GM21447 (cell line): Measurements from ENCODE around the gene MCAM.

ENCODE experiments used
- ATAC-seq: cut with Tn5 transposase; IDR thresholded peaks from one replicate; pipeline ENCODE4 v1.9.1; 2021; ENCODE audit not compliant: unreplicated experiment

Gene MCAM

GRCh38 chr11:119332111-119332765 lies 15.3 kb upstream of the MCAM start:
- no peak for ATAC-seq

GRCh38 chr11:119330237-119330636 lies 13.3 kb upstream of the MCAM start:
- ATAC-seq: no peak

- ATAC-seq: no peak
Measured at GRCh38 chr11:119329320-119329719, 12.4 kb upstream of the MCAM start.

- no peak for ATAC-seq
Measured at GRCh38 chr11:119324189-119324588, 7.3 kb upstream of the MCAM start.

GRCh38 chr11:119323532-119324033 lies 6.7 kb upstream of the MCAM start:
- ATAC-seq: no peak

- no peak for ATAC-seq
Measured at GRCh38 chr11:119322921-119323531, 6.1 kb upstream of the MCAM start.

GRCh38 chr11:119322360-119322739 lies 5.4 kb upstream of the MCAM start:
- no peak for ATAC-seq

GRCh38 chr11:119320776-119321524 lies 4.0 kb upstream of the MCAM start:
- ATAC-seq: peak; percentile 49

- no peak for ATAC-seq
Measured at GRCh38 chr11:119320240-119320775, 3.4 kb upstream of the MCAM start.

GRCh38 chr11:119319700-119320239 lies 2.8 kb upstream of the MCAM start:
- no peak for ATAC-seq

GRCh38 chr11:119319136-119319699 lies 2.3 kb upstream of the MCAM start:
- ATAC-seq: no peak

- no peak for ATAC-seq
Measured at GRCh38 chr11:119318240-119319135, 1.6 kb upstream of the MCAM start.

- ATAC-seq: no peak
Measured at GRCh38 chr11:119317592-119318239, 786 bp upstream of the MCAM start.

GRCh38 chr11:119316016-119316728 lies 758 bp downstream of the MCAM start:
- no peak for ATAC-seq

GRCh38 chr11:119315131-119316015 lies 1.6 kb downstream of the MCAM start:
- ATAC-seq: no peak

- no peak for ATAC-seq
Measured at GRCh38 chr11:119314726-119315125, 2.2 kb downstream of the MCAM start.

GRCh38 chr11:119310682-119311052 lies 6.3 kb downstream of the MCAM start:
- ATAC-seq: no peak
